Left colon (tissue), 2 donors: ENCODE data around the gene SYTL5. TPM values are rescaled to one million over a fixed set of nuclear protein-coding genes. Genes with fewer than 3 reads are reported as not detected.
"Not testable (repeated sequence)": the region's sequence is repeated elsewhere in the genome, so short reads cannot be mapped to it uniquely, and the experiment has no call there.

ENCODE experiments used
- ATAC-seq: fragments of 200-7000 bp; cut with Tn5 transposase; one replicate; pipeline ENCODE4 v1.9.1; 2020; ENCODE audit warnings: mild to moderate bottlenecking, moderate library complexity
- DNase-seq, 2 donors: peaks; one replicate each; pipeline ENCODE4 v3.0.0-alpha.2; 2020
- intact Hi-C, 2 donors: fragments of 100-400 bp; cut with DNase I in 1 of 2; cut with micrococcal nuclease in 1 of 2; formaldehyde crosslinking; loops; one replicate each; pipeline versions ENCODE4 v1.11.2 to v1.14.0; 2022; cut with DNase I, micrococcal nuclease
- long read RNA-seq: library from polyadenylated mRNA; unstranded; transcript quantifications from one replicate; pipeline ENCODE4 v2.0.0, GENCODE V29; 2021
- total RNA-seq, 2 donors: library from RNA; stranded (reverse); fragmentation: NEBNext Ultra II Directional; extraction: Animal tissue kit (Norgen Biotek cat#: 25700); gene quantifications; one replicate each; pipeline ENCODE4 v1.2.1, GENCODE V29; 2021
- donor health status: DM: no; HTN: no; CAD: no.
- donor health status: DM: yes; HTN: yes; CAD: no.

The SYTL5 gene
- total RNA-seq: 10 to 100 TPM in 1 of 2 donors, 1 to 10 TPM in 1; 10.0 to 15.6 TPM
- long read RNA-seq, full-length matches to known transcripts: 1 of 8 reads
- long read RNA-seq, partial matches to known transcripts: 5 of 8 reads
- long read RNA-seq, other reads (novel, unspliced or antisense): 2 of 8 reads

DNA sequence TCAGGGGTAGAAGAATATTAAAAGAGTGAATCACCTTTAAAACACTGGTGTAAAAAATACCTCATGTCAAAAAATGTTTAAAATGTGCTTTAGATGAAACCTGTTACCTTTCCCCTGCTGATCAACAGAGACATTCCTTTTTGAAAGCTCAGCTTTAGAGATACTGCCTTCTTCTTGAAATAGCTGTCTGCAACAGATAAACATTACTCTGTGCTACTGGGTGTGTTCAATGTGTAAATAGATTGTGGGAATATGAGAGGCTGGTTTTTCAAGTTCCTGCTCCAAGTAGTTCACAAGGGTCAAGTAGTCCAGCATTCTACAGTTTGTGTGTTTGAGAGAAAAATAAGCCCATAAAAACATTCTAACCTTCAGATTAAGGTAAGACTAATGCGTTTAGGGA, at the start of gene SYTL5:
Gene SYTL5 (plus strand): TSS at position 263 of the 400 bp plus-strand sequence. CDS start 27,337 bp downstream, outside the sequence.
- peak; percentile 98 for ATAC-seq
- no peak for DNase-seq
- intact Hi-C loops: no loop called here

DNA sequence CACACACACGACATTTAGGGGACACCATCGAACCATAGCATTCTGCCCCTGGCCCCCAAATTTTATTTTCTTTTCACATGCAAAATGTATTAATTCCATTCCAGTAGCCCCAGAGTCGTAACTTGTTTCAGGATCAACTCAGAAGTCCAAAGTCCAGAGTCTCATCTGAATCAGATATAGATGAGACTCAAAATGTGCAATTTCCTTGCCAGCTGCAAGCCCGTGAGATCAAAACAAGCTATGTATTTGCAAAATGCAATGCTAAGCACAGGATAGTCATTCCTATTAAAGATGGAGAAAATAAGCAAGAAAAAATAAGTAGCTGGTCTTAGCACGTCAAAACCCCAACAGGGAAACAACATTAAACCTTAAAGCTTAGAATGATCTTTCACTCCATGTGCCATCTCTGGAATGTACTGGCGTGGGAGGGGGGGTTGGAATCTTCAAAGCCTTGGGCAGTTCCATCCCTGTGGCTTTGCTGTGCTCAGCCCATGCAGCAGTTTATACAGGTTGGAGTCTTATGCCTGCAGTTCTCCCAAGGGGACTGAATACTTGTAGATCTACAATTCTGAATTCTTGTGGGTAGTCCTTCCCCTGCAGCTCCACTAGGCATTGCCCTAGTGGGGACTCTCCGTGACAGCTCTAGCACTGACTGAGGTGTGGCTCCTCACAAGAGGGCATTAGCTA, 47.7 kb upstream of the SYTL5 start:
- DNase-seq: no peak
- intact Hi-C loops: no loop called here
- ATAC-seq: no peak

DNA sequence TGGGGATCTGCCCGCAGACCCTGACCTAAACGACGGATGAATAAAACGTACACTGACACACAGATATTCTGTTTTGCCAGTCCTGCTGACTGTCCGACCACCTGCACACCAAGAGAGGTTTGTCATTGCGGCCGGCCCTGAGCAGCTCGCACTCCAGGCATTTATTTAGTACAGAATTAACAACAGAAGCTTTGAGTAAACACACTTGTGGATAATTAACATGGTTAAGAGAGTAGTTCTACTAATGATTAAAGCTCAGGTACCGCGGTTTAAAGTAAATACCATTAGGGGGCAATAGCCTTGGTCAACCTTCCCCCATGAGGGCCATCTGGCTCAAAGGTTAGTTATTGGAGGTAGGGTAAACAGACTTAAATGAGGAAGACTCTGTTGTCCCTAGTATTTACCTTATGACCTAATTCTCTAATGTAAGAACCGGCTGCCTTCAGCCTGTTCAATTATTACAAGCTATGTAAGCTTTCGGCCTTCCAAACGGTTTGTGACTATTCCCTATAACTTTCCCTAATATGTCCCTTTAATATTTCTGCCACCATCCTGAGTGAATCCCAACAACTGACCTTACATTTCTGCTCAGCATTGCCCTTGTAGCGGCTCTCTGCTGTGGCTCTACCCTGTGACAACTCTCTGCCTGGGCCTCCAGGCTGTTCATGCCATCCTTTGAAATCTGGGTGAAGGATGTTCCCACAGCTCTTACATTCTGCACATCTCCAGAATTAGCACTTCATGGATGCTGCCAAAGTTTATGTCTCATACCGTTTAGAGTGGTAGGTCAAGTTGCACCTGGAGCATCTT, 46.9 kb upstream of the SYTL5 start:
- intact Hi-C loops: no loop called here
- DNase-seq (no peak), ATAC-seq (peak; percentile 34)

DNA sequence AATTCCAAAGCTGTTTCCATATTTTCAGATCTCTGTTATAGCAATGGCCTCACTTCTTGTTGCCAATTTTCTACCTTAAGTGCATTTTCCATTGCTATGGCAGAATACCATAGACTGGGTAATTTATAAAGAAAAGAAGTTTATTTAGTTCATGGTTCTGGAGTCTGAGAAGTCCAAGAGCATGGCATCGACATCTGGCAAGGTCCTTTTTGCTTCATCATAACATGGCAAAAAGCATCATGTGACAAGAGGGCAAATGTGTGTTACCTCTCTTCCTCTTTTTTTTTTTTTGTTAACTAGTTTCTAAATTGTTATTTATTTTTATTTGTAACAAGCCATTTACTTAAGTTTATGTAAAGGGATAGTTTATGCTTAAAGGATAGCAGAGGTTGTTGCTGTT, 45.2 kb upstream of the SYTL5 start:
- no peak for DNase-seq
- intact Hi-C loops: no loop called here
- ATAC-seq: no peak

DNA sequence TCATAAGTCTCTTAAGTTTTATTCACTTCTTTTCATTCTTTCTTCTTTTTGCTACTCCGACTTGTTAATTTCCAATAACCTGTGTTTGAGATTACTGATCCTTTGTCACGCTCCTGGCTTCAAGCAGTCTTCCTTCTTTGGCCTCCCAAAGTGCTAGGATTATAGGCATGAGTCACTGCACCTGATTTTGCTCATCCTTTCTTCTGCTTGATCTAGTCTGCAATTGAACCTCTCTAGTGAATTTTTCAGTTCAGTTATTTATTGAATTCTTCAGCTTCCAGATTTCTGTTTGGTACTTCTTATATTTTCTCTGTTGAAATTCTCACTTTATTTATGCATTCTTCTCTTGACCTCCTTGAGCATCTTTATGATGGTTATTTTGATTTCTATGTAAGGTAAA, 38.6 kb upstream of the SYTL5 start:
- no peak for ATAC-seq
- no peak for DNase-seq
- intact Hi-C loops: no loop called here

DNA sequence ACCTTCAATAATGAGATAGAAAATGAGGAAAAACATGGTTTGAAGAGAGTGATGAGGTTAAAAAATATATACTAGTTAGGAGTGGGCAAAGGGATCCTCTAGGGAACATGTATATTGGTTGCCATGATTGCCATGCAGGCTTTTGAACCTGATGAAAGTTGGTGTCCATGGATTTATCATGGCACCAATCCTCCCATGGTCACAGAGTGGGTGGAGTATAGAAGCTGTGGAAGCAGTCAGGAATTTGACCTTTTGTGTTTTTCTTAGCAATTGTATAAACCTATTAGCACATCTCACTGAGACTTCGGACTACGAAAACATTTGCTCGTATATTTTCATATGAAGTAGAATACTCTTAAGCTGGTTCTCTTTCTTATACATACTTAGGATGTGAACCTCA, 30.9 kb upstream of the SYTL5 start:
- DNase-seq (no peak), ATAC-seq (no peak)
- intact Hi-C loops: no loop called here

DNA sequence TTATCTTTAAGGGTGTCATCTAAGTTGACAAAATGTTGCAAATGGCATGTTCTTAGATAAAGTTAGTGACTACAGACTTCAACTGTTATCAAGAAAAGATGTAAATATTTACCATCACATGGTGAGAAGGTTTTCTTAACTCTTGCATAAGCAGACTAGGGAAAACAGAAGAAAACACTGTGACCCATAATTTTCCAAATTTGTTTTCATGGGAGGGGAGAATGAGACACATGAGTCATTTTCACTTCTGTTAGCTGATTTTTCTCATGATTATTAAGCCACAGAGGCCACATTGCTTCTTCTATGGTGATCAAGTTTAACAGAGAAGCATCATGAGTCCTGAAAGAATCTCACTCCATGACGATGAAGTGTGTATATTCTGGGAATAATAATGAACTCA, 30.2 kb upstream of the SYTL5 start:
- no peak for DNase-seq
- intact Hi-C loops: no loop called here
- no peak for ATAC-seq

DNA sequence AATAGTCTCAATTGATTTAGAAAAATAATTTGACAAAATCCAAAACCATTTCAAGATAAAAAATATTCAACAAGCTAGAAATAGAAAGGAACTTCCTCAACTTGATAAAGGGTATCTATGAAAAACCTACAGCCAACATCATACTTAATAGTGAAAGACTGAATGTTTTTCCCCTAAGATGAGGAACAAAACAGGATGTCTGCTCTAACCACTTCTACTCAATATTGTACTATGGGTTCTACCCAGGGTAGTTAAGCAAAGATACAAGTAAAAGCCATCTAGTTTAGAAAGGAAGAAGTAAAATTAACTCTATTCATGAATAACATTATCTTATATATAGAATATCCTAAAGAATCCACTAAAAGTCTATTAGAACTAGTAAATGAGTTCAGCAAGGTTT, 21.5 kb upstream of the SYTL5 start:
- intact Hi-C loops: no loop called here
- ATAC-seq: no peak
- DNase-seq: no peak

DNA sequence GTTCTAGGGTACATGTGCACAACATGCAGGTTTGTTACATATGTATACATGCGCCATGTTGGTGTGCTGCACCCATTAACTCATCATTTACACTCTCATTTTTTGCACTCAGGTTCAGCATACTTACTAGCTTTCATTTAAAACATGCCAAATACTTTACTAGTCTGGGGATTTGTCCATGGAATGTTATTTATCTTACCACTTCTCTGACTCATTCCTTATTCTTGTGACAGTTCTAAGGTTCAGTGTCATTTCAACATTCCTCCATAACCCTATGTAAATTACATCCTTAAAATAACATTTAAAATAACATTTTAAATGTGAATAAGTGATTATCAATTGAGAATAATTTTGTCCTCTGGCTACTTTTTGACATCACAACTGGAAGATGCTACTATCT, 19.5 kb upstream of the SYTL5 start:
- ATAC-seq (no peak), DNase-seq (no peak)
- intact Hi-C loops: no loop called here

DNA sequence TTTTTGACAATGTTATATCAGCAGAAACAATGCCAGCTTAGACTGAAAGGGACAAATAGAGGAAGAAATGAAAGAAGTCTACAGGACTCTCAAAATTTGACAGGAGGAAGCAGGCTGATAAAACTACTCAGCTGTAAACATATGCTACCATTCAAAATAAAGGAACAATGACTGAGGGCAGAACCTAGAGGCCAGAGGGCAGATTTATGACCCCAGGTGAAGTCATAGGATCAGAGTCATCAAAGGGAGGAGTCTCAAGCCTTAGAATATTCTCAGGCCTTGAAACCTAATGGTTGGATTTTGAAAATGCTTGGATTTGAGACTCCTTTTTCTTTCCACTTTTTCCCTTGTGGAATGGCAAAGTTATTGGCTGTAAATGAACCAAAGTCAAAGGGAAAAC, 17.0 kb upstream of the SYTL5 start:
- DNase-seq (no peak), ATAC-seq (peak; percentile 80)
- intact Hi-C loops: no loop called here

DNA sequence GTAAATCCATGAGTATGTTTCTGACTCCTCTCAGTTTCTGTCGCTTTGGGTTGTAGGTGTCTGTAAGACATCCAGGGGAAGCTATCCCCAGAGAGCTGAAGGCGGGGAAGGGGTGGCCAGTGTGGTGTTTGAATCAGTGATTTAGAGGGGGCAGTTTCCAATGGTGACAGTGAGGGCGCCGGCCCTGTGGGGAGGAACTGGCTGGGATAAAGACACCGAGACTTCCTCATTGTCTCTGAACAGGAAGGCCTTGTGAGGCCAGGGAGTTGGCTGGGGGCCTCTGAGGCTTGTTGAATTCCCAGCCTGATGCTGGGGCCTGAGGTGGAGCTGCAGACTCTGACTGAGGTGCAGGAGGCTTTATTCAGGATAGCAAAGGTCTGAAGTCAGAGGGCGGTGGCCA, 15.1 kb upstream of the SYTL5 start:
- not testable (repeated sequence) for DNase-seq

DNA sequence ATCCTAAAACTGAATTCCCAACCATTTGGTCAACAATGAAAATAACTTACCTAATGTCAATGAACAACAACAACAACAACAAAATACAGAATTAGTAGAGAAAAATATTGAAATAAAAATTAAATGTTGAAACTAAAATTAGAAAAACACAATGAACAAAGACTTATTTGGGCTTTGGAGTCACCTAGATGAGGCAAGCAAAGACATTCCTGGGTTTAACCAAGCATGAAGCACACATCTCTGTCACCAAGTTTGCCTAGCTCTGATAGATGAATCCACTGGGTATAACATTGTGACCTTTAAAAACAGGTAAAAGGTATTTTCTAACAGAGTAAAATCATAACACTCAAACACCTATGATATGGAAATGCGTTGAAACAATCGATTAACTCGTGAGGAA, 13.2 kb upstream of the SYTL5 start:
- ATAC-seq: no peak
- intact Hi-C loops: no loop called here
- no peak for DNase-seq

More for the DNA sequence above, 15.1 kb upstream of the SYTL5 start:
- peak; percentile 62 for ATAC-seq
- intact Hi-C loops: not testable (repeated sequence)

DNA sequence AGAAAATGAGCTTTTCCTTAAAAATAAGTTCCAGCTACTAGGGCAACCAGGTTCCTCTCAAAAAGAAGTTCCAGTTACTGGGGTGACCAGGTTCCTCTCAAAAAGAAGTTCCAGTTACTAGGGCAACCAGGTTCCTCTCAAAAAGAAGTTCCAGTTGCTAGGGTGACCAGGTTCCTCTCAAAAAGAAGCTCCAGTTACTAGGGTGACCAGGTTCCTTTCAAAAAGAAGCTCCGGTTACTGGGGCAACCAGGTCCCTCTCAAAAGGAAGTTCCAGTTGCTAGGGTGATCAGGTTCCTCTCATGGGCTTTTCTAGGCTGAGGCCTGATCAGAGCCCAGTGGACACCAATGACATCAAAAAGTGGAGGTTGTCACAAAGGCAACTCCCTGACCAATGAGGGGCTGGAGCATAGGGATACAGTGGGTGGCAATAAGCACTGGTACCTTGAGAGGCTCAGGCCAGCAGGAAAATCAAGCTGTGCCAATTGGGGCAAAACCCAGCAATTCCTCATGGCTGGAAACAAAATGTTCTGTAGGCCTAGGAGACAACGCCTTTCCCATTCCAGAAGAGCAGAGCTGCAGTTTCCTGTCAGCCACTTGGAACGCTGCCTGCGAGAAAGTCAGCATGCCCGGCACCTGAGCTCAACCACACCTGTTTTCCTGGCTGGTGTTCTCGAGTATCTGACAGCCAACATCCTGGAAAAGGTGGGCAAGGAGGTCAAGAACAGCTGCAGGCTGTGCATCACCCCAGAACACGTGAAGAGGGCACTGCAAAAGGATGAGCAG, 12.3 kb upstream of the SYTL5 start:
- ATAC-seq (peak; percentile 75), DNase-seq (peak; percentile 55 to 78)
- intact Hi-C loops: no loop called here

DNA sequence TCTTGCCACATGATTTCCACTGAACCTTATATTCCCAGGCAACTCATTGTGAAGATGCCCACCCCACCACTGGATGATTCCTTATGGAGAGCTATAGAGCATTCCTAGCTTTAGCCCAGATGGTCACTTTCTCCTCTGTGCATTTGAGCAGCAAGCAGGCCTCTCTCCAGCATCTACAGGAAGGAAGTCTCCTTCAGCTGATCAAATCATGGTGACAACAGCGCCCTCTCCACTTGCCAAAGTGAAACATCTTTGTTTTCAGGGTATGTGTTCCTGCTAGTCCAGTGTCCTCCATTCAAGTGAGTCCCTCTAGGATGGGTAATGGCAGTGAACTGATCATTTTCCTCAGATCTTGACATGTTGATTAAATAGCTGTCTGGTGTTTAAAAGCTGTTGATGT, 10.9 kb upstream of the SYTL5 start:
- intact Hi-C loops: no loop called here
- ATAC-seq: no peak
- no peak for DNase-seq

DNA sequence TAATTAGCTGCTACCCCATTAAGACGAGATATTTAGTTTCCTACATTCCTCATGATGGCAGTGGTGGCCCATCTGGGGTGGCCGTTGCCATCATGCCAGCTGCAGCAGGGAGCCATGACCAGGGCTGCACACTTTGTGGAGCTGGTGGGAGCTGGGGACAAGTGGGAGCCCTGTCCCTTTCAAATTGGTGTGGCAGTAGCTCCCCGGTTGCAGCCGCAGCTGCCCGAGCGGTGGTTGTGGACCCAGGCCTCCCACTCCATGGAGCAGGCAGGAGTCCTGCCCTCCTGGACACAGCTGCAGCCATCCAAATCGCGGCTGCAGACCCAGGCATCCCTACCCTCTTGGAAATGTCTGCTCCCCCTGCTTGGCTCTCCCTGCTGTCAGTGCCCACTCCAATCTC, 9.3 kb upstream of the SYTL5 start:
- ATAC-seq: no peak
- DNase-seq: no peak
- intact Hi-C loops: no loop called here

DNA sequence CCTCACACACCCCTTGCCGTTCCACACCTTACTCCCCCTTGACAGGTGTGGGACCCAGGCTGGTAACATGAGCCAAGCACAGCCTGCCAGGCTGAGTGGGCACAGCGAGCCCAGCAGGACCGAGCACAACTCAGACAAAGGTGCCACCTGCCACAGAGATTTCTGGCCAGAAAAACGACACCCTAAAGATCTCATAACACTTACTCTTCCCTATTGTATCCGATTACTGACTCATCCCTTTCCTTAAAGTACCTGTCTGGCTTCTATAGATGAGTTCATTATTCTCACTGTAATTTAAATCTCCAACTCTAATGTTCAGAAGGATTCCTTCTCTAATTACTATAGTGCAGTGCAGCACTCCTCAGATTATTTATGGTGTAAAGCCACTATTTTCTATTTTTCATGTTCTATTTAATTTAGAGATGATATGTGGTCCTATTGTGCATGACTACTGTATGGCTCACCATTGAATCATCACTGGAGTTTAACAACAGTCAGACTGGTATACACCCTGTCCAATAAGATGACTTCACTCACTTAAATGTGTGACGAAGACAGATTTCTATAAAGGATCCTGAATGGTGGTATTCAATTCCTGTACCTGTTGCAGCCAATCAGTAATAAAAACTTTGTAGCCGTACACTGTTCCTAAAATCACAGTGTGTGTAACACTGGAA, 7.6 kb upstream of the SYTL5 start:
- intact Hi-C loops: no loop called here
- ATAC-seq (peak; percentile 34), DNase-seq (no peak)

DNA sequence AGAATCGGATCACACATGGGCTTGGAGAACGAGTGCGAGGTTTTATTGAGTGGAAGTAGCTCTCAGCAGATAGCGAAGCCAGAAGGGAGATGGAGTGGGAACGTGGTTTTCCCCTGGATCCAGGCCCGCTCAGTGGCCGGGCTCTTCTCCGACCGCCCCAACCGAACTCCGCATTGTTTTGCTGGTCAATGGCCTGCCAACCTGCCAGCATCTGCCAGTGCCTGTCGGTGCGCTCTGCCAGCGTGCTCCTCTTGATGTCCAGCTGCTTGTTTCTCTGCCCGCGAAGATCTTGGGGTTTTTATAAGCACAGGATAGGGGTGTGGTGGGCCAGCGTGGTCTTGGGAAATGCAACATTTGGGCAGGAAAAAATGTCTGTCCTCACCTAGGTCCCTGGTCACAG, 5.6 kb upstream of the SYTL5 start:
- ATAC-seq: no peak
- intact Hi-C loops: no loop called here
- DNase-seq: no peak

DNA sequence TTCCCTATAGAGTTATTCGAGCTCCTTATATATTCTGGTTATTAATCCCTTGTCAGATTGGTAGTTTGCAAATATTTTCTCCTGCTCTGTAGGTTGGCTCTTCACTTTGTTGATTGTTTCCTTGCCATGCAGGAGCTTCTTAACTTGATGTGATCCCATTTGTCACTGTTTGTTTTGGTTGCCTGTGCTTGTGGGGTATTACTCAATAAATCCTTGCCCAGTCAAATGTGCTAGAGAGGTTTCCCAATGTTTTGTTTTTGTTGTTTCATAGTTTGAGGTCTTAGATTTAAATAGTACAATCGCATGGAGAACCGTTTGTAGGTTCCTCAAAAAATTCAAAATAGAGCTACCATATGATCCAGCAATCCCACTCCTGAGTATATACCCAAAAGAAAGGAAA, 2.3 kb upstream of the SYTL5 start:
- ATAC-seq (no peak), DNase-seq (no peak)
- intact Hi-C loops: no loop called here

DNA sequence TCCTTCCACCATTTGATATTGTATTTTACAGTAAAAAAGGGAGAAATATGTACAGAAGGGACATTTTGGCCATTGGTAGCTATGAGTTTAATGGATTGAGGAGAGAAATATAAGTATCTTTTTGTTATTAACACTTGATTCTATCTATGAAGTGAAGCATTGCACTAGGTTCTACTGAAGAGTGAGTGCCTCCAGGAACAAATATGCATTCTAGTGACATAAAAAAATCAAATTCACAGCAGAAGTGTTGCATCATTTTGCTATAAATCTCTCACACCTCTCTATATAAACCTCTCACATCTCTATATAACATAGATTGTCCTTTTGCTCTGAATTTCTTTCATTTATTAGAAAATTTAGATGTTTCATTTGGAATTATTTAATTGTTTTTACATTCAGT, 425 bp downstream of the SYTL5 start:
- intact Hi-C loops: no loop called here
- DNase-seq (no peak), ATAC-seq (peak; percentile 71)
